HEK293 (cell line): ENCODE results near the gene SNRNP27.

Source experiments
- CTCF ChIA-PET: fragments of 350-600 bp; formaldehyde crosslinking; extraction: SDS; loops from one replicate; lab custom pipeline; 2021; ENCODE audit warnings: antibody characterized with exemption; lab: Yijun Ruan, JAX
- POLR2A ChIA-PET: fragments of 300-600 bp; formaldehyde crosslinking; extraction: SDS; loops from one replicate; lab custom pipeline; 2020; ENCODE audit warnings: antibody characterized with exemption, inconsistent platforms; lab: Yijun Ruan, JAX
- H3K27ac ChIP-seq: fragments of 200-500 bp; sonication (Bioruptor generic); 2 replicates; pipeline ENCODE4 v1.5.1; 2014; ENCODE audit warnings: low read depth, low read length, control low read depth, inconsistent platforms; ENCODE audit errors: extremely low read depth
- H3K36me3 ChIP-seq, 2 experiments: fragments of 200-500 bp in 1 of 2; sonication (Bioruptor generic) in 1 of 2; 1 replicate in 1 of 2; 2 replicates in 1 of 2; pipeline ENCODE4 v1.5.1; 2014 to 2017; ENCODE audit warnings: inconsistent platforms in 2 of 2, low read length in 2 of 2; ENCODE audit not compliant: control insufficient read depth in 2 of 2, insufficient read depth in 1 of 2
- H3K4me1 ChIP-seq: fragments of 200-500 bp; sonication (Bioruptor generic); 2 replicates; pipeline ENCODE4 v1.5.1; 2014; ENCODE audit warnings: mild to moderate bottlenecking, low read length, inconsistent platforms; ENCODE audit not compliant: control insufficient read depth, insufficient read depth
- H3K4me3 ChIP-seq: 2 replicates; pipeline ENCODE4 v1.5.1; 2011; ENCODE audit warnings: low read depth, mild to moderate bottlenecking, control low read depth, low read length, moderate library complexity
- H3K9me3 ChIP-seq: fragments of 200-500 bp; sonication (Bioruptor generic); 2 replicates; pipeline ENCODE4 v1.5.1; 2014; ENCODE audit warnings: low read depth, low read length, inconsistent platforms; ENCODE audit not compliant: control insufficient read depth, insufficient read depth
- BCL11B ChIP-seq: fragments of 450-650 bp; formaldehyde crosslinking; IDR thresholded peaks from 2 replicates; pipeline ENCODE4 v1.5.1; 2016; ENCODE audit warnings: low read depth, missing biosample characterization, missing genetic modification characterization
- GFI1B ChIP-seq: fragments of 450-650 bp; formaldehyde crosslinking; IDR thresholded peaks from 2 replicates; pipeline ENCODE4 v1.5.1; 2016; ENCODE audit warnings: missing biosample characterization, missing genetic modification characterization
- HOXC10 ChIP-seq: sonication (generic); formaldehyde crosslinking; IDR thresholded peaks from 2 replicates; pipeline ENCODE4 v1.8.1; 2023; ENCODE audit warnings: mild to moderate bottlenecking, missing genetic modification reagents
- OSR2 ChIP-seq: fragments of 450-650 bp; formaldehyde crosslinking; IDR thresholded peaks from 2 replicates; pipeline ENCODE4 v1.5.1; 2016; ENCODE audit warnings: missing biosample characterization, missing genetic modification characterization
- PRDM6 ChIP-seq: fragments of 450-650 bp; formaldehyde crosslinking; IDR thresholded peaks from 2 replicates; pipeline ENCODE4 v1.5.1; 2017; ENCODE audit warnings: missing biosample characterization, missing genetic modification characterization
- SCRT1 ChIP-seq: fragments of 450-650 bp; formaldehyde crosslinking; IDR thresholded peaks from 2 replicates; pipeline ENCODE4 v1.5.1; 2016; ENCODE audit warnings: missing biosample characterization, missing genetic modification characterization, borderline replicate concordance
- ZBTB21 ChIP-seq: fragments of 450-650 bp; formaldehyde crosslinking; IDR thresholded peaks from 2 replicates; pipeline ENCODE4 v1.5.1; 2017; ENCODE audit warnings: missing biosample characterization, missing genetic modification characterization
- ZBTB44 ChIP-seq: fragments of 450-650 bp; IDR thresholded peaks from 2 replicates; pipeline ENCODE4 v1.5.1; 2018; ENCODE audit warnings: missing biosample characterization, mild to moderate bottlenecking, missing genetic modification characterization
- ZFP3 ChIP-seq: fragments of 450-650 bp; formaldehyde crosslinking; IDR thresholded peaks from 2 replicates; pipeline ENCODE4 v1.5.1; 2016; ENCODE audit warnings: low read depth, missing biosample characterization, missing genetic modification characterization
- ZFP69B ChIP-seq: fragments of 450-650 bp; formaldehyde crosslinking; IDR thresholded peaks from 2 replicates; pipeline ENCODE4 v1.5.1; 2016; ENCODE audit warnings: missing biosample characterization, missing genetic modification characterization
- ZNF112 ChIP-seq: fragments of 450-650 bp; formaldehyde crosslinking; IDR thresholded peaks from 2 replicates; pipeline ENCODE4 v1.5.0; 2017; ENCODE audit warnings: missing biosample characterization, missing genetic modification characterization
- ZNF121 ChIP-seq: fragments of 450-650 bp; formaldehyde crosslinking; IDR thresholded peaks from 2 replicates; pipeline ENCODE4 v1.5.1; 2016; ENCODE audit warnings: missing biosample characterization, missing genetic modification characterization
- ZNF16 ChIP-seq: fragments of 450-650 bp; formaldehyde crosslinking; IDR thresholded peaks from 2 replicates; pipeline ENCODE4 v1.5.1; 2016; ENCODE audit warnings: low read depth, missing biosample characterization, missing genetic modification characterization
- ZNF223 ChIP-seq: fragments of 450-650 bp; formaldehyde crosslinking; IDR thresholded peaks from 2 replicates; pipeline ENCODE4 v1.5.1; 2016; ENCODE audit warnings: missing biosample characterization, missing genetic modification characterization
- ZNF266 ChIP-seq: fragments of 450-650 bp; formaldehyde crosslinking; IDR thresholded peaks from 2 replicates; pipeline ENCODE4 v1.5.1; 2016; ENCODE audit warnings: missing biosample characterization, missing genetic modification characterization, low read depth
- ZNF292 ChIP-seq: fragments of 450-650 bp; formaldehyde crosslinking; IDR thresholded peaks from 2 replicates; pipeline ENCODE4 v1.5.1; 2016; ENCODE audit warnings: low read depth, missing biosample characterization, missing genetic modification characterization, borderline replicate concordance
- ZNF433 ChIP-seq: fragments of 450-650 bp; formaldehyde crosslinking; IDR thresholded peaks from 2 replicates; pipeline ENCODE4 v1.5.1; 2016; ENCODE audit warnings: missing biosample characterization, missing genetic modification characterization, low read depth
- ZNF48 ChIP-seq: fragments of 450-650 bp; formaldehyde crosslinking; IDR thresholded peaks from 2 replicates; pipeline ENCODE4 v1.5.1; 2016; ENCODE audit warnings: missing biosample characterization, missing genetic modification characterization
- ZNF518A ChIP-seq: fragments of 450-650 bp; formaldehyde crosslinking; conservative IDR thresholded peaks from 2 replicates; pipeline ENCODE4 v1.5.1; 2016; ENCODE audit warnings: low read depth, missing biosample characterization, missing genetic modification characterization
- ZNF558 ChIP-seq: fragments of 450-650 bp; formaldehyde crosslinking; IDR thresholded peaks from 2 replicates; pipeline ENCODE4 v1.5.1; 2016; ENCODE audit warnings: missing biosample characterization, missing genetic modification characterization
- ZNF610 ChIP-seq: fragments of 450-650 bp; formaldehyde crosslinking; IDR thresholded peaks from 2 replicates; pipeline ENCODE4 v1.5.1; 2016; ENCODE audit warnings: missing biosample characterization, missing genetic modification characterization, borderline replicate concordance
- ZNF639 ChIP-seq: fragments of 450-650 bp; formaldehyde crosslinking; IDR thresholded peaks from 2 replicates; pipeline ENCODE4 v1.5.1; 2016; ENCODE audit warnings: missing biosample characterization, missing genetic modification characterization
- ZNF701 ChIP-seq: fragments of 450-650 bp; formaldehyde crosslinking; IDR thresholded peaks from 2 replicates; pipeline ENCODE4 v1.5.1; 2016; ENCODE audit warnings: missing biosample characterization, missing genetic modification characterization

Gene SNRNP27

GRCh38 chr2:69943000-69943842 is 49.5 kb downstream of the SNRNP27 start:
- POLR2A ChIA-PET, result no interaction called here
- CTCF ChIA-PET, result interaction anchor here (0.5 to 0.7 kb wide), 4 partner anchors 19 to 281 kb away, joined by 3 to 6 read pairs (median 3); no protein-coding TSS in a partner anchor
- Histone ChIP-seq H3K36me3 (peaks cover 5 to 29% of the 10 kb centered on the region in 2 experiments; a peak in 2 of 3 replicates), H3K4me1 (no peaks in the 10 kb centered on the region), H3K9me3 (no peaks in the 10 kb centered on the region), H3K4me3 (no peak overlapping the region), H3K27ac (no peak overlapping the region)
- no peak for TF ChIP-seq ZNF639
- no peak for TF ChIP-seq ZNF48 (tag by site-specific recombination)
- no peak for TF ChIP-seq GFI1B (tag by site-specific recombination)
- TF ChIP-seq ZNF558 (tag by site-specific recombination), result no peak
- TF ChIP-seq ZNF121 (tag by site-specific recombination), result no peak
- no peak for TF ChIP-seq OSR2 (tag by site-specific recombination)
- no peak for TF ChIP-seq ZNF610 (tag by site-specific recombination)
- TF ChIP-seq HOXC10 (CRISPR knock-in tag), result no peak
- no peak for TF ChIP-seq ZNF223 (tag by site-specific recombination)
- TF ChIP-seq ZNF16, result no peak
- no peak for TF ChIP-seq ZBTB44
- TF ChIP-seq ZNF292 (tag by site-specific recombination), result no peak

GRCh38 chr2:69943843-69944525 is 50.2 kb downstream of the SNRNP27 start:
- H3K4me1 ChIP-seq, result no peaks in the 10 kb centered on the region
- POLR2A ChIA-PET, result no interaction called here
- no peaks in the 10 kb centered on the region for H3K9me3 ChIP-seq
- H3K27ac ChIP-seq, result no peak overlapping the region
- peaks cover 5 to 22% of the 10 kb centered on the region in 2 experiments; a peak in 2 of 3 replicates for H3K36me3 ChIP-seq
- CTCF ChIA-PET, result interaction anchor here (0.5 to 1.1 kb wide), 4 partner anchors 18 to 127 kb away, joined by 3 read pairs; no protein-coding TSS in a partner anchor
- no peak overlapping the region for H3K4me3 ChIP-seq
- no peak for TF ChIP-seq ZNF292 (tag by site-specific recombination)
- no peak for TF ChIP-seq ZFP3 (tag by site-specific recombination)
- no peak for TF ChIP-seq ZBTB21
- no peak for TF ChIP-seq ZNF518A (tag by site-specific recombination)
- no peak for TF ChIP-seq ZNF701
- no peak for TF ChIP-seq ZNF266 (tag by site-specific recombination)
- no peak for TF ChIP-seq PRDM6 (tag by site-specific recombination)
- TF ChIP-seq ZNF433 (tag by site-specific recombination), result no peak
- no peak for TF ChIP-seq ZNF112 (tag by site-specific recombination)
- TF ChIP-seq SCRT1 (tag by site-specific recombination), result no peak
- TF ChIP-seq ZFP69B (tag by site-specific recombination), result no peak
- no peak for TF ChIP-seq BCL11B (tag by site-specific recombination)
